Measurements from ENCODE around the gene KIAA0930.

Gene KIAA0930

DNA sequence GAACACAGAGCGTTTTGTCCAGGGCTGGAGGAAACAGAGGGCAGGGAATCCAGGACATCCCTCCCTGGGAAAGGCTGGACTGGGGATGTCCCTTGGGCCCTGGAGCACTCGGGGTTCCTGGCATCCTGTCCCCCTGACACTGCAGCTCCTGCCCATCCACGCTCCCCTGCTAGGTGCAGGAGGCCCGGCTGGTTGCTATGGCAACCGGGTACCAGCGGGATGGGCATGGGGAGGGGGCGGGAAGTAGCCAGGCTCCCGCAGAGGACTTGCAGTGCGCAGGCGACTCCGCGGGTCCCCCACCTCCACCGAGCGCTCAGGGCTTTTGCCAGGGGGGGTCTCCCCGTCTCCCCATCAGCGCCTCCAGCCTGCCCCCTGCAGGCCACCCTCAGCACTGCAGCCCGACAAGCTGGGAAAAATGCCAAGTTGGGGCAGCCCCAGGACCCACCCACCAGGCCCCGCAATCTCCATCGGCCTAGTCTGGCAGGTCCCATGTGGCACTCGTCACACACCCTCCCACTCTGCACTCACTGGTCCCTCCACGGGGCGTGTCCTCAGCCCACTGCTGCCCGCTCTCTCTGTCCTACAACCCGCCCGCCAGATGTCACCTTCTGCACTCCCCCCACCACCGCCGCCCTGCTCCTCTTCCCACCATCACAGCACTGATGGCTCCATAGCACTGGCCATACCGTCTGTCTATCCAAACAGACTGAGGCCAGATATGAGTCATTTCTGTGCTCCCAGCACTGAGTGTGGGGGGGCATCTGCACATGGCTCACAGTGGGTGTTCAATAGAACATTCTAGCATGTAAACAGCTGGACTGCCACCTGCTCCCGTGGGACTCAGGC is 31.5 kb downstream of the KIAA0930 start:
- peaks cover 7% of the 10 kb centered on the region in 2 donors for H3K4me1 ChIP-seq (ENCODE audit: control insufficient read depth in 1 of 2, insufficient read depth in 2 of 2, low read length in 2 of 2)
- H3K27me3 ChIP-seq (ENCODE audit: control insufficient read depth in 1 of 2, insufficient read depth in 2 of 2, low read length in 2 of 2): no peaks in the 10 kb centered on the region
- H3K4me3 ChIP-seq (ENCODE audit: low read depth in 1 of 2, low read length in 2 of 2): no peak overlapping the region
- no peak overlapping the region for H3K9ac ChIP-seq (ENCODE audit: low read depth in 1 of 2, low read length in 2 of 2)
- peaks cover 10 to 29% of the 10 kb centered on the region in 2 donors for H3K36me3 ChIP-seq (ENCODE audit: control insufficient read depth in 1 of 2, insufficient read depth in 2 of 2, low read length in 2 of 2)
- no peak overlapping the region for H3K27ac ChIP-seq (ENCODE audit: low read depth, low read length)
- no peaks in the 10 kb centered on the region for H3K9me3 ChIP-seq (ENCODE audit: control insufficient read depth in 1 of 2, low read length in 2 of 2)

DNA sequence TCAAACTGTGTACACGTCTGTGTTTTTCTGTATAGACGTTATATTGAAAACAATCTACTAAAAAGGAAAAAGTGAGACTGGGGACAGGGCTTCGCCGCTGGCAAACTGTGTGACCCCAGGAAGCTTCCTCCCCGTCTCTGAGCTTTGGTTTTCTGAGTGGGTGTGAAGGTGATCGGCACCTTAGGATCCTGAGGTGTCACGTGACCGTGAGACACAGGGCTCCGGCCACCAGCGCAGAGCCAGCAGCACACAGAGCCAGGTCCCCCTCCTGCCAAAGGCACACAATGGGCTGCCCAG is 32.0 kb downstream of the KIAA0930 start:
- Histone ChIP-seq H3K27me3 (ENCODE audit: control insufficient read depth in 1 of 2, insufficient read depth in 2 of 2, low read length in 2 of 2) (no peaks in the 10 kb centered on the region), H3K36me3 (ENCODE audit: control insufficient read depth in 1 of 2, insufficient read depth in 2 of 2, low read length in 2 of 2) (peaks cover 10 to 34% of the 10 kb centered on the region in 2 donors), H3K4me1 (ENCODE audit: control insufficient read depth in 1 of 2, insufficient read depth in 2 of 2, low read length in 2 of 2) (peaks cover 7% of the 10 kb centered on the region in 2 donors), H3K9me3 (ENCODE audit: control insufficient read depth in 1 of 2, low read length in 2 of 2) (no peaks in the 10 kb centered on the region), H3K4me3 (ENCODE audit: low read depth in 1 of 2, low read length in 2 of 2) (no peak overlapping the region), H3K9ac (ENCODE audit: low read depth in 1 of 2, low read length in 2 of 2) (no peak overlapping the region), H3K27ac (ENCODE audit: low read depth, low read length) (no peak overlapping the region)

DNA sequence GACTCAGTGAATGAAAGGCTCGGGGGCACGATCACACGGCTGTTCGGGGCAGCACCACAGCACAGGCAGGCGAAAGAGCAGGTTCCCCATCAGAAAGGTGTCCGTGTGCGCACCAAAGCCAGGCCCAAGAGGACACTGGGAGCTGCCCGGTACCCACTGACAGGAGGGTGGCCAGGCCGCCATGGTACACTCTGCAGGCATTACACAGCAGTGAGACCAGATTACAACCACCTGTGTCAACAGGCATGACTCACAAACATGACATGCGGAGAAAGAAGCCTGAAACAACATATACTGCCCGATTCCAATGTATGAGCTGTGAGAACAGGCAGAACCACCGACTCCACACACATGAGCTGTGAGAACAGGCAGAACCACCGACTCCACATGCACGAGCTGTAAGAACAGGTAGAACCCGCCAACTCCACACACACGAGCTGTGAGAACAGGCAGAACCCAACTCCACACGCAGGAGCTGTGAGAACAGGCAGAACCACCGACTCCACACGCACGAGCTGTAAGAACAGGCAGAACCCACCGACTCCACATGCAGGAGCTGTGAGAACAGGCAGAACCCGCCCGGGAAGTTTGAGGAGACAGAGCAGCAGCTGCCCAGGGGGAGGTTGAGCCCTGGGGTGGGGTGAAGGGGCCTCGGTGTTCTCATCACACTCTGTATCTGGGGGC is 32.6 kb downstream of the KIAA0930 start:
- Histone ChIP-seq H3K36me3 (ENCODE audit: control insufficient read depth in 1 of 2, insufficient read depth in 2 of 2, low read length in 2 of 2) (peaks cover 10 to 40% of the 10 kb centered on the region in 2 donors), H3K27ac (ENCODE audit: low read depth, low read length) (no peak overlapping the region), H3K27me3 (ENCODE audit: control insufficient read depth in 1 of 2, insufficient read depth in 2 of 2, low read length in 2 of 2) (no peaks in the 10 kb centered on the region), H3K9me3 (ENCODE audit: control insufficient read depth in 1 of 2, low read length in 2 of 2) (no peaks in the 10 kb centered on the region), H3K4me1 (ENCODE audit: control insufficient read depth in 1 of 2, insufficient read depth in 2 of 2, low read length in 2 of 2) (peaks cover 4 to 7% of the 10 kb centered on the region in 2 donors), H3K4me3 (ENCODE audit: low read depth in 1 of 2, low read length in 2 of 2) (no peak overlapping the region), H3K9ac (ENCODE audit: low read depth in 1 of 2, low read length in 2 of 2) (no peak overlapping the region)

DNA sequence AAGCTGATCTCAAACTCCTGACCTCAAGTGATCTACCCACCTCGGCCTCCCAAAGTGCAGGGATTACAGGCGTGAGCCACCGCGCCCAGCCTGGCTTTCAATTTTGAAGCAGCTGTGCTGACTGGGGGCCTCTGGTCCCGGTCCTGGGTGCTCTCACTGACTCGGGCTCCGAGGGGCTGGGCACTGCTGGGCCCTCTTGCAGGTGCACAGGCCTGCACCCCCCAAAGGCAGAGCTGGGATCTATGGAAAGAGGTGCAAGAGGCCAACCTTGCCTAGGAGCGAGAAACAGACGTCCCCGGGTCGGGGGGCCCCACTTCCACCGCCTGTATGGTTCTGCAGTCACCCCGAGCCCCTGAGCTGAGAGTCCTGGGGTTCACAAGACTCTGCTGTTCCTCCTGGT is 33.2 kb downstream of the KIAA0930 start:
- Histone ChIP-seq H3K36me3 (ENCODE audit: control insufficient read depth in 1 of 2, insufficient read depth in 2 of 2, low read length in 2 of 2) (peaks cover 15 to 46% of the 10 kb centered on the region in 2 donors), H3K27ac (ENCODE audit: low read depth, low read length) (no peak overlapping the region), H3K27me3 (ENCODE audit: control insufficient read depth in 1 of 2, insufficient read depth in 2 of 2, low read length in 2 of 2) (no peaks in the 10 kb centered on the region), H3K9ac (ENCODE audit: low read depth in 1 of 2, low read length in 2 of 2) (no peak overlapping the region), H3K9me3 (ENCODE audit: control insufficient read depth in 1 of 2, low read length in 2 of 2) (no peaks in the 10 kb centered on the region), H3K4me3 (ENCODE audit: low read depth in 1 of 2, low read length in 2 of 2) (no peak overlapping the region), H3K4me1 (ENCODE audit: control insufficient read depth in 1 of 2, insufficient read depth in 2 of 2, low read length in 2 of 2) (peaks cover 3 to 7% of the 10 kb centered on the region in 2 donors)

DNA sequence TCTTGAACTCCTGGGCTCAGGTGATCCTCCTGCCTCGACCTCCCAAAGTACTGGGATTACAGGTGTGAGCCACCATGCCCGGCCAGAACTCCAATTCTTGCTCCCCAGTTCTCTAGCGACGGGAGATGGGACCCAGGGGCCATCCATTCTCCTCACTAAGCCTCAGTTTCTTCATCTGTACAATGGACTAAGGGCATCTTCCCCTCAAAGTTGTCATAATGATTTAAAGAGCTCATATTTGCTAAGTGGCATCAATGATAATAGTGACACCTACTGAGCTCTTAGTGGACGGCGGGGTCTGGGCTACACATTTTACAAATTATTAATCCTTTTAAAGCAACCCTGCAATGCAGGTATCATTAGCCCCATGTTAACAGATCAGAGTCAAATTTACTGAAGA is 34.5 kb downstream of the KIAA0930 start:
- Histone ChIP-seq H3K36me3 (ENCODE audit: control insufficient read depth in 1 of 2, insufficient read depth in 2 of 2, low read length in 2 of 2) (peaks cover 15 to 54% of the 10 kb centered on the region in 2 donors), H3K4me1 (ENCODE audit: control insufficient read depth in 1 of 2, insufficient read depth in 2 of 2, low read length in 2 of 2) (peaks cover 0 to under 1% of the 10 kb centered on the region in 2 donors), H3K27me3 (ENCODE audit: control insufficient read depth in 1 of 2, insufficient read depth in 2 of 2, low read length in 2 of 2) (no peaks in the 10 kb centered on the region), H3K9ac (ENCODE audit: low read depth in 1 of 2, low read length in 2 of 2) (no peak overlapping the region), H3K4me3 (ENCODE audit: low read depth in 1 of 2, low read length in 2 of 2) (no peak overlapping the region), H3K27ac (ENCODE audit: low read depth, low read length) (no peak overlapping the region), H3K9me3 (ENCODE audit: control insufficient read depth in 1 of 2, low read length in 2 of 2) (no peaks in the 10 kb centered on the region)

DNA sequence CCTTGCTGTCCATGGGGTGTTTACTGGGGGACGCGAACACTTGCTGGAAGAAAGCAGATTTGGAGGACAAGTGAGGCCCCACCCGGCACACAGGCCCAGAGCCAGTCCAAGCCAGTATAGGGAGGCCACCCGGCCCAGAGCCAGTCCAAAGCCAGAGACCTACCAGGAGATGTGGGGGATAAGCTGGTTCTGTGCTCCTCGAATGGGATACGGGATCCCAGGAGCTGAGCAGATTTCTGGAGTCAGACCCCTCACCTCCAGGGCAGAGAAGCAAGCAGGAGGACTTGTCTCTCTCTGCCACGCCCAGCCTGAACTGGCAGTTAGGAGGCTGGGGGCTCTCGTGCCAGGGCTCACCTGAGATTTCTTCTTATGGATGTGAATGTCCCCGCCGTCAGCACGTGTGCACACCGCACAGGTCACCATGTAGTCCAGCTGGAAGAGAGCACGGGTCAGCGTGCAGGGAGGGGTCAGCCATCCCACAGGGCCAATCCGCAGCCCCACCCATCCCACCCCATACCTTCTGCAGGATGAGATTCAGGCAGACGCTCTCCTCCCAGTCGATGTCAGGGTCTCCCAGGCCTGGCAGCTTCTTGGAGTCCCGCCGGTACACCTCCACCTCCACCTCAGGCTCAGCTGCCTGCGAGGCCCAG is 35.3 kb downstream of the KIAA0930 start:
- H3K36me3 ChIP-seq (ENCODE audit: control insufficient read depth in 1 of 2, insufficient read depth in 2 of 2, low read length in 2 of 2): peaks cover 17 to 61% of the 10 kb centered on the region in 2 donors
- H3K4me3 ChIP-seq (ENCODE audit: low read depth in 1 of 2, low read length in 2 of 2): no peak overlapping the region
- no peaks in the 10 kb centered on the region for H3K9me3 ChIP-seq (ENCODE audit: control insufficient read depth in 1 of 2, low read length in 2 of 2)
- H3K27me3 ChIP-seq (ENCODE audit: control insufficient read depth in 1 of 2, insufficient read depth in 2 of 2, low read length in 2 of 2): no peaks in the 10 kb centered on the region
- no peaks in the 10 kb centered on the region for H3K4me1 ChIP-seq (ENCODE audit: control insufficient read depth in 1 of 2, insufficient read depth in 2 of 2, low read length in 2 of 2)
- H3K27ac ChIP-seq (ENCODE audit: low read depth, low read length): no peak overlapping the region
- no peak overlapping the region for H3K9ac ChIP-seq (ENCODE audit: low read depth in 1 of 2, low read length in 2 of 2)

DNA sequence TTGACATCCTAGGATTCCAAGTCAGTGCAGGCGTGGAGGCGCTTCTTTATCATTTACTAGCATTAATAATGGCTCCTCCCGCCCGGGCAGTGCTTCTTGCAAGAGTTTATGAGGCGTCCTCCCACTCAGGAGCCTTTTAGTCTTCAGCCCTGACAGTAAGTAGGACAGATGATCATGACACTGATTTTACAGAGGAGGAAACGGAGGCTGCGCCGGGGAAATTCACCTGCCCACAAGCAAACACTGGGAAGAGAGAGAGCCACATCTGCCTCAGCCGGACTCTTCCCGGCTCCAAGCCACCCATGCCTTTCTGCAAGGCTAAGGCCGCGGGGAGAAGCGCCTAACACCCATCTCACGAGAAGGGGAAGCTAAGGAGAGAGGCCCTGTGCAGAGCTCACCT is 35.9 kb downstream of the KIAA0930 start:
- Histone ChIP-seq H3K9me3 (ENCODE audit: control insufficient read depth in 1 of 2, low read length in 2 of 2) (no peaks in the 10 kb centered on the region), H3K36me3 (ENCODE audit: control insufficient read depth in 1 of 2, insufficient read depth in 2 of 2, low read length in 2 of 2) (peaks cover 13 to 64% of the 10 kb centered on the region in 2 donors), H3K4me1 (ENCODE audit: control insufficient read depth in 1 of 2, insufficient read depth in 2 of 2, low read length in 2 of 2) (no peaks in the 10 kb centered on the region), H3K27ac (ENCODE audit: low read depth, low read length) (no peak overlapping the region), H3K9ac (ENCODE audit: low read depth in 1 of 2, low read length in 2 of 2) (no peak overlapping the region), H3K4me3 (ENCODE audit: low read depth in 1 of 2, low read length in 2 of 2) (no peak overlapping the region), H3K27me3 (ENCODE audit: control insufficient read depth in 1 of 2, insufficient read depth in 2 of 2, low read length in 2 of 2) (no peaks in the 10 kb centered on the region)

DNA sequence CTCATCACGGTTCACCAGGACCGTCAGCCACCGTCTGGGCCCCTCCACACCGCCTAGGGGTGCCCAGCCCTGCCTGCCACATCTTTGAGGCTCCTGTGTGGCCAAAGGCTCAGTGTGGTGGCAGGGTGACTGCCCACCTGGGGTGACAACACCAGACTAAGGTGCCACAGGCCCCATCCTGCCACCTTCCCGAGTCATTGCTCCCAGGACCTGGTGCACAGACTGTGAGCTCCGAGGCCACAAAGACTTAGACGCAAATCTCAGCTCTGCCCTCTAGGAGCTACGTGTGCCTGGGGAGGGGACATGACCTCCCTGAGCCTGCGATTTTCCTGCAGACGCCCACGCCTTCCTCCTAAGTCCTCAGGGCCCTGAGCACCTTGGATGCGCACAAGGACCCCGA is 36.5 kb downstream of the KIAA0930 start:
- Histone ChIP-seq H3K36me3 (ENCODE audit: control insufficient read depth in 1 of 2, insufficient read depth in 2 of 2, low read length in 2 of 2) (peaks cover 14 to 70% of the 10 kb centered on the region in 2 donors), H3K9me3 (ENCODE audit: control insufficient read depth in 1 of 2, low read length in 2 of 2) (no peaks in the 10 kb centered on the region), H3K27me3 (ENCODE audit: control insufficient read depth in 1 of 2, insufficient read depth in 2 of 2, low read length in 2 of 2) (no peaks in the 10 kb centered on the region), H3K27ac (ENCODE audit: low read depth, low read length) (no peak overlapping the region), H3K4me1 (ENCODE audit: control insufficient read depth in 1 of 2, insufficient read depth in 2 of 2, low read length in 2 of 2) (no peaks in the 10 kb centered on the region), H3K4me3 (ENCODE audit: low read depth in 1 of 2, low read length in 2 of 2) (no peak overlapping the region), H3K9ac (ENCODE audit: low read depth in 1 of 2, low read length in 2 of 2) (no peak overlapping the region)

DNA sequence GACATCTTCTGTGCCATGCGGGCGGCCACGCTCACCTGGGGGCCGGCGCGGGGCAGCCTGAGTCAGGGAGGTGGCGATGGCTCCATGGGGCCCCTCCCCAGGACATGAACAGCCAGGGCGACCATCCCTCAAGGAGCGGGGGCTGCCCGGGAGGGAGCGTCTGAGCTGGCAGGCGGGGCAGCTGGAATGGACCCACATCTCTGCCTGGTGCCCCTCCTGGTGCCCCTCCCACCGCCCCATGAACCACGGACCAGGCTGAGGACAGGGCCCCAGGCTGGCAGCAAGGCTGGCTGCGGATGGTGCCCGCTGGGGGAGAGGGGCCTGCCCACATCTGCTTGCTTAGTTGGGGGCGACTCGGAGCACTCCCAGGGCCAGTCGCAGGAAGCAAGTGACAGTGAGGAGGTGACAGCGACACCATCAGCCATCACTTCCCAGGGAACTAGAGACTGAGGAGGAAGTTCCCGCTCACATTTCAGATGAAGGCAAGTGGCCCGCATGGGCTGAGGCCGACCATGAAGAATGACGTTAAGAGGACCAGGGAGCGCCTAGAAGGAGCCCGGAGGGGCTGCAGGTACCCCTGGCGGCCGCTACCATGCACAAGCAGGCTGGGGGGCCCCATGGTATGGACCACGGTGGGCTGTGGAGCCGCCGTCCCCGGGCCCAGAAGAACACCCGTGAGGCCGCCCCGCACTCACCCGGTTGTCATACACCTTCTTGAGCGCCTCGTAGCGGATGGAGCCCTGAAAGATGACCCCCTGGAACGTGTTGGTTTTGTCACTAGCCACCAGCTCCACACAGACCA is 37.3 kb downstream of the KIAA0930 start:
- H3K4me3 ChIP-seq (ENCODE audit: low read depth in 1 of 2, low read length in 2 of 2): no peak overlapping the region
- no peaks in the 10 kb centered on the region for H3K4me1 ChIP-seq (ENCODE audit: control insufficient read depth in 1 of 2, insufficient read depth in 2 of 2, low read length in 2 of 2)
- no peaks in the 10 kb centered on the region for H3K27me3 ChIP-seq (ENCODE audit: control insufficient read depth in 1 of 2, insufficient read depth in 2 of 2, low read length in 2 of 2)
- no peaks in the 10 kb centered on the region for H3K9me3 ChIP-seq (ENCODE audit: control insufficient read depth in 1 of 2, low read length in 2 of 2)
- H3K27ac ChIP-seq (ENCODE audit: low read depth, low read length): no peak overlapping the region
- peaks cover 19 to 69% of the 10 kb centered on the region in 2 donors for H3K36me3 ChIP-seq (ENCODE audit: control insufficient read depth in 1 of 2, insufficient read depth in 2 of 2, low read length in 2 of 2)
- H3K9ac ChIP-seq (ENCODE audit: low read depth in 1 of 2, low read length in 2 of 2): no peak overlapping the region
